ENCODE data around the gene TRIM47. TPM values are rescaled to one million over a fixed set of nuclear protein-coding genes. Genes with fewer than 3 reads are reported as not detected.

The TRIM47 gene
- total and polyA plus RNA-seq, 2 of the 13 experiments (the other 11 are each of a cell fraction or from before 2014, with no cell fraction given) = 33.5 to 82.0 TPM

- TF ChIP-seq ZNF607 (CRISPR knock-in tag; IDR thresholded peaks at IDR 0.05; ENCODE audit: borderline replicate concordance) (no peak), SPEN (CRISPR knock-in tag; IDR thresholded peaks at IDR 0.05; ENCODE audit: low read depth) (0 out of 2 replicates have a peak, but pooled peaks have one; percentile 3), ZSCAN20 (CRISPR knock-in tag; IDR thresholded peaks at IDR 0.05; ENCODE audit: borderline replicate concordance) (no peak), CBX2 (IDR thresholded peaks at IDR 0.05; ENCODE audit: low read depth, low read length) (no peak), CBX2 (CRISPR knock-in tag; IDR thresholded peaks at IDR 0.05; ENCODE audit: low read depth) (no peak), TBP (CRISPR knock-in tag; IDR thresholded peaks at IDR 0.05) (no peak), HDAC2 (CRISPR knock-in tag; IDR thresholded peaks at IDR 0.05) (peak; percentile 21), KLF6 (CRISPR knock-in tag; IDR thresholded peaks at IDR 0.05) (no peak), RFX3 (CRISPR knock-in tag; IDR thresholded peaks at IDR 0.05) (no peak), ZNF232 (CRISPR knock-in tag; IDR thresholded peaks at IDR 0.05; ENCODE audit: borderline replicate concordance) (0 out of 2 replicates have a peak, but pooled peaks have one; percentile 25), MED1 (CRISPR knock-in tag; IDR thresholded peaks at IDR 0.05) (peak; percentile 24; the same call in 1 of the 2 replicates), MTF2 (CRISPR knock-in tag; IDR thresholded peaks at IDR 0.05; ENCODE audit: borderline replicate concordance) (0 out of 2 replicates have a peak, but pooled peaks have one; percentile 20), SSRP1 (CRISPR knock-in tag; IDR thresholded peaks at IDR 0.05) (no peak), SRY (CRISPR knock-in tag; IDR thresholded peaks at IDR 0.05) (0 out of 2 replicates have a peak, but pooled peaks have one; percentile 17), SRSF4 (IDR thresholded peaks at IDR 0.05; ENCODE audit: low read depth, low read length, poor library complexity, severe bottlenecking) (no peak), ZNF367 (CRISPR knock-in tag; IDR thresholded peaks at IDR 0.05; ENCODE audit: borderline replicate concordance) (no peak), FOXC1 (CRISPR knock-in tag; IDR thresholded peaks at IDR 0.05; ENCODE audit: borderline replicate concordance) (no peak), ZNF224 (CRISPR knock-in tag; IDR thresholded peaks at IDR 0.05) (no peak), SMARCC2 (IDR thresholded peaks at IDR 0.05) (no peak), FOXP1 (IDR thresholded peaks at IDR 0.05) (no peak), FOXP1 (CRISPR knock-in tag; IDR thresholded peaks at IDR 0.05) (no peak), GABPB1 (CRISPR knock-in tag; IDR thresholded peaks at IDR 0.05) (no peak), ASH2L (IDR thresholded peaks at IDR 0.05; ENCODE audit: insufficient read length, low read depth, low read length) (no peak), TOPORS (CRISPR knock-in tag; IDR thresholded peaks at IDR 0.05) (no peak), POLR2A (IDR thresholded peaks at IDR 0.05; ENCODE audit: insufficient read depth in 1 of 2, low read depth in 2 of 2, low read length in 2 of 2) (0 out of 4 replicates have a peak, but pooled peaks of 1 of the 2 experiments have one; percentile 3)
- TF ChIP-seq, protein P1, sequence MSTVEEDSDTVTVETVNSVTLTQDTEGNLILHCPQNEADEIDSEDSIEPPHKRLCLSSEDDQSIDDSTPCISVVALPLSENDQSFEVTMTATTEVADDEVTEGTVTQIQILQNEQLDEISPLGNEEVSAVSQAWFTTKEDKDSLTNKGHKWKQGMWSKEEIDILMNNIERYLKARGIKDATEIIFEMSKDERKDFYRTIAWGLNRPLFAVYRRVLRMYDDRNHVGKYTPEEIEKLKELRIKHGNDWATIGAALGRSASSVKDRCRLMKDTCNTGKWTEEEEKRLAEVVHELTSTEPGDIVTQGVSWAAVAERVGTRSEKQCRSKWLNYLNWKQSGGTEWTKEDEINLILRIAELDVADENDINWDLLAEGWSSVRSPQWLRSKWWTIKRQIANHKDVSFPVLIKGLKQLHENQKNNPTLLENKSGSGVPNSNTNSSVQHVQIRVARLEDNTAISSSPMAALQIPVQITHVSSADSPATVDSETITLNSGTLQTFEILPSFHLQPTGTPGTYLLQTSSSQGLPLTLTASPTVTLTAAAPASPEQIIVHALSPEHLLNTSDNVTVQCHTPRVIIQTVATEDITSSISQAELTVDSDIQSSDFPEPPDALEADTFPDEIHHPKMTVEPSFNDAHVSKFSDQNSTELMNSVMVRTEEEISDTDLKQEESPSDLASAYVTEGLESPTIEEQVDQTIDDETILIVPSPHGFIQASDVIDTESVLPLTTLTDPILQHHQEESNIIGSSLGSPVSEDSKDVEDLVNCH (CRISPR knock-in tag; IDR thresholded peaks at IDR 0.05) = no peak
- TF ChIP-seq, protein P2, sequence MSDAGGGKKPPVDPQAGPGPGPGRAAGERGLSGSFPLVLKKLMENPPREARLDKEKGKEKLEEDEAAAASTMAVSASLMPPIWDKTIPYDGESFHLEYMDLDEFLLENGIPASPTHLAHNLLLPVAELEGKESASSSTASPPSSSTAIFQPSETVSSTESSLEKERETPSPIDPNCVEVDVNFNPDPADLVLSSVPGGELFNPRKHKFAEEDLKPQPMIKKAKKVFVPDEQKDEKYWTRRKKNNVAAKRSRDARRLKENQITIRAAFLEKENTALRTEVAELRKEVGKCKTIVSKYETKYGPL (CRISPR knock-in tag; IDR thresholded peaks at IDR 0.05) = no peak
- TF ChIP-seq, protein P3, sequence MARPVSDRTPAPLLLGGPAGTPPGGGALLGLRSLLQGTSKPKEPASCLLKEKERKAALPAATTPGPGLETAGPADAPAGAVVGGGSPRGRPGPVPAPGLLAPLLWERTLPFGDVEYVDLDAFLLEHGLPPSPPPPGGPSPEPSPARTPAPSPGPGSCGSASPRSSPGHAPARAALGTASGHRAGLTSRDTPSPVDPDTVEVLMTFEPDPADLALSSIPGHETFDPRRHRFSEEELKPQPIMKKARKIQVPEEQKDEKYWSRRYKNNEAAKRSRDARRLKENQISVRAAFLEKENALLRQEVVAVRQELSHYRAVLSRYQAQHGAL (CRISPR knock-in tag; IDR thresholded peaks at IDR 0.05; ENCODE audit: not compliant biosample characterization) = no peak
Measured at GRCh38 chr17:75895370-75896155, 17.2 kb upstream of the TRIM47 start (continued).

All from HepG2 (cell line).